GM19023 (cell line): ENCODE measurements around the gene HAUS2.

ENCODE experiments used
- ATAC-seq: cut with Tn5 transposase; IDR thresholded peaks from one replicate; pipeline ENCODE4 v1.9.1; 2021; ENCODE audit warnings: mild to moderate bottlenecking, moderate library complexity; ENCODE audit not compliant: unreplicated experiment

Gene HAUS2

GRCh38 chr15:42605796-42606195, 57.2 kb downstream of the HAUS2 start:
- no peak for ATAC-seq

DNA sequence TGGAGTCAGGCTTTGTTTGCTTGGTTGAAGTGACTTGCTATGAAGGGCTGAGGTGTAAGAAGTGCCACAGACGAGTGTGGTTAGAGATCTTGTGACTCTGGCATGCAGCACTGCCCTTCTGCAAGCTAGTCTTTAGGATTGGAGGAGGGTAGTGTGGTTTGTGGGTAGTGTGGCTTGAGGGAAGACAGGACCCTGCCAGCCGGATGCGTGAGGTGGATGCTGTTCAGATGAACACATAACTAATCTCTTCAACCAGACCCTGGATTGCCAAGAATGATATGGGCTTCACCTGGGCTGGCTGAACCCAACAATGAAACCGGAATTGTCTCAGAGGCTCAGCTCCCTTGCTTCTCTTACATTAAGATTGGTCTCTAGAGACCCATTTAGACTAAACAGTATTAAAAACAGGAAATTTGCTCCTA, 59.5 kb downstream of the HAUS2 start:
- peak; percentile 59 for ATAC-seq

GRCh38 chr15:42608752-42609488, 60.3 kb downstream of the HAUS2 start:
- no peak for ATAC-seq

DNA sequence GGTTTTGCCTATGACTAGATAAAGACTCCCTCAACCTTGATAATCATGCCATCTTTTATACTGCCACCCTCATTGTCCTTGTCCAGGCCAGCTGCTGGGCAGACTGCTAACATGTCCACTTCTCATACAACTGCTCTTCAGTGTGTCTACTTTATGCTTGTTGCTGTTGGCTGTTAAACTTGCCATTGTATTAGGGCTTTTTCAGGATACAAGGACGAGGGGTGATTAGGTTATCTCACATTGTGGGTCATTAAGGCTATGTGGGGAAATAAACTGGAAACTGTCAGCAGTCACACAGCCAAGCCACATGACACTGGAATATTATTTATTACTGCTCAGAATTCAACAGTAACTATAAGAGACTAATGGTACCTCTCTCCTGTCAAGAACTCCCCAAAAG, 62.9 kb downstream of the HAUS2 start:
- no peak for ATAC-seq

GRCh38 chr15:42612367-42612912, 63.8 kb downstream of the HAUS2 start:
- no peak for ATAC-seq

- no peak for ATAC-seq
Observed at GRCh38 chr15:42616107-42616506, 67.5 kb downstream of the HAUS2 start.
